Panc1 (cell line): ENCODE measurements around the gene EBLN2. TPM values are rescaled to one million over a fixed set of nuclear protein-coding genes. Genes with fewer than 3 reads are reported as not detected.

Experiments
- ATAC-seq: fragments of 200-7000 bp; cut with Tn5 transposase; 2 replicates; pipeline ENCODE4 v1.9.1; 2020; ENCODE audit warnings: mild to moderate bottlenecking, moderate library complexity
- BruUV-seq: library from RNA; stranded (reverse); fragments of 400-500 nt; replicated peaks from 2 replicates; lab custom pipeline; 2021; lab: Mats Ljungman, UMichigan
- CTCF ChIA-PET: fragments of 300-600 bp; sonication (Branson Sonifier 250); formaldehyde crosslinking; loops from one replicate; lab custom pipeline; 2022; ENCODE audit warnings: antibody characterized with exemption; lab: Charles Lee
- POLR2A ChIA-PET: fragments of 300-600 bp; sonication (Branson Sonifier 250); formaldehyde crosslinking; loops from one replicate; lab custom pipeline; 2022; ENCODE audit warnings: antibody characterized with exemption; lab: Charles Lee
- DNase-seq: peaks from one replicate; pipeline ENCODE4 v3.0.0-alpha.2; 2010; ENCODE audit warnings: low read depth, low spot score
- H3K27ac ChIP-seq: 2 replicates; pipeline ENCODE4 v1.5.1; 2011; ENCODE audit warnings: mild to moderate bottlenecking, low read length, inconsistent platforms
- H3K27me3 ChIP-seq: fragments of 200-500 bp; sonication (Bioruptor generic); 2 replicates; pipeline ENCODE4 v1.6.0; 2014; ENCODE audit warnings: low read length, inconsistent platforms; ENCODE audit not compliant: control insufficient read depth, insufficient read depth
- H3K36me3 ChIP-seq: fragments of 200-500 bp; sonication (Bioruptor generic); 2 replicates; pipeline ENCODE4 v1.5.1; 2014; ENCODE audit warnings: inconsistent platforms, mild to moderate bottlenecking, low read length, moderate library complexity; ENCODE audit not compliant: control insufficient read depth, insufficient read depth
- H3K4me1 ChIP-seq: 2 replicates; pipeline ENCODE4 v1.5.1; 2011; ENCODE audit warnings: inconsistent platforms, mild to moderate bottlenecking, low read length, moderate library complexity; ENCODE audit not compliant: control insufficient read depth, insufficient read depth
- H3K4me3 ChIP-seq, 2 experiments: 2 replicates each; pipeline ENCODE4 v1.5.1; 2011 to 2012; ENCODE audit warnings: low read depth in 2 of 2, low read length in 2 of 2, mild to moderate bottlenecking in 2 of 2, inconsistent platforms in 1 of 2, moderate library complexity in 1 of 2
- H3K9me3 ChIP-seq: fragments of 200-500 bp; sonication (Bioruptor generic); 2 replicates; pipeline ENCODE4 v1.5.1; 2014; ENCODE audit warnings: low read depth, mild to moderate bottlenecking, inconsistent platforms, low read length, moderate library complexity; ENCODE audit not compliant: control insufficient read depth, insufficient read depth
- CTCF ChIP-seq: fragments of 450-650 bp; IDR thresholded peaks from 2 replicates; pipeline ENCODE4 v1.5.1; 2017; ENCODE audit warnings: mild to moderate bottlenecking
- POLR2AphosphoS5 ChIP-seq: IDR thresholded peaks from 2 replicates; pipeline ENCODE4 v1.6.1; 2012; ENCODE audit warnings: mild to moderate bottlenecking, low read depth, low read length, moderate library complexity
- REST ChIP-seq, 2 experiments: IDR thresholded peaks; 2 replicates each; pipeline ENCODE4 v1.6.1; 2011 to 2012; ENCODE audit warnings: low read depth in 2 of 2, control low read depth in 1 of 2, low read length in 1 of 2, mild to moderate bottlenecking in 1 of 2, moderate library complexity in 1 of 2; ENCODE audit not compliant: insufficient read depth in 1 of 2
- SIN3A ChIP-seq: IDR thresholded peaks from 2 replicates; pipeline ENCODE4 v1.6.1; 2012; ENCODE audit warnings: low read depth, mild to moderate bottlenecking, low read length, moderate library complexity, borderline replicate concordance; ENCODE audit not compliant: insufficient read depth
- TCF7L2 ChIP-seq: IDR thresholded peaks from 2 replicates; pipeline ENCODE4 v1.6.1; 2011; ENCODE audit warnings: mild to moderate bottlenecking, low read depth, low read length, inconsistent platforms
- in situ Hi-C: cut with HindIII; loops from 2 replicates; pipeline ENCODE4 v1.10.0; 2016; ENCODE audit warnings: low sequenced_read_pairs, low pct_unique_long_range_greater_than_20kb
- intact Hi-C: fragments of 100-400 bp; cut with micrococcal nuclease; formaldehyde crosslinking; loops from one replicate; pipeline ENCODE4 v1.10.0; 2022; ENCODE audit not compliant: unreplicated experiment
- total RNA-seq: library from RNA; stranded (reverse); gene quantifications from one replicate; pipeline ENCODE4 v1.2.1, GENCODE V29; 2021; ENCODE audit not compliant: unreplicated experiment

Gene EBLN2
- total RNA-seq, 1 experiment from 2014 or later = 1.9 TPM

- Histone ChIP-seq H3K4me3 (no peak overlapping the region), H3K36me3 (no peaks in the 10 kb centered on the region; the same call in 1 of the 2 replicates), H3K4me1 (no peaks in the 10 kb centered on the region), H3K9me3 (no peaks in the 10 kb centered on the region), H3K27me3 (no peaks in the 10 kb centered on the region), H3K27ac (no peak overlapping the region)
- ChIA-PET POLR2A (no interaction called here), CTCF (no interaction called here)
- no peak for DNase-seq
- in situ Hi-C loops = no loop called here
- no TSS peak for BruUV-seq
- TF ChIP-seq POLR2AphosphoS5 = no peak
- TF ChIP-seq TCF7L2 = no peak
- no peak for TF ChIP-seq CTCF
- TF ChIP-seq SIN3A = no peak
- no peak for ATAC-seq
- intact Hi-C loops = no loop called here
Measured at GRCh38 chr3:73072634-73073033, 11.2 kb downstream of the EBLN2 start.

GRCh38 chr3:73073091-73073707 lies 11.7 kb downstream of the EBLN2 start:
- 0 out of 2 replicates have a peak, but pooled peaks have one; percentile 38 for ATAC-seq
- no peak for TF ChIP-seq SIN3A
- no peaks in the 10 kb centered on the region for H3K9me3 ChIP-seq
- no TSS peak for BruUV-seq
- CTCF ChIA-PET = no interaction called here
- intact Hi-C loops (no loop called here), in situ Hi-C loops (no loop called here)
- H3K4me3 ChIP-seq = no peak overlapping the region
- POLR2A ChIA-PET = no interaction called here
- H3K27ac ChIP-seq = no peak overlapping the region
- no peaks in the 10 kb centered on the region for H3K36me3 ChIP-seq
- no peaks in the 10 kb centered on the region for H3K4me1 ChIP-seq
- no peaks in the 10 kb centered on the region for H3K27me3 ChIP-seq
- DNase-seq = no peak

GRCh38 chr3:73074781-73075180 lies 13.3 kb downstream of the EBLN2 start:
- ChIA-PET POLR2A (no interaction called here), CTCF (no interaction called here)
- in situ Hi-C loops = no loop called here
- H3K9me3 ChIP-seq = no peaks in the 10 kb centered on the region
- H3K4me3 ChIP-seq = no peak overlapping the region
- no peaks in the 10 kb centered on the region for H3K4me1 ChIP-seq
- no peak for DNase-seq
- intact Hi-C loops = no loop called here
- ATAC-seq = no peak
- H3K27me3 ChIP-seq = no peaks in the 10 kb centered on the region
- BruUV-seq = no TSS peak
- H3K36me3 ChIP-seq = no peaks in the 10 kb centered on the region
- H3K27ac ChIP-seq = no peak overlapping the region
- no peak for TF ChIP-seq REST (IDR thresholded peaks at IDR 0.05; ENCODE audit: insufficient read depth in 1 of 2, low read depth in 2 of 2, low read length in 1 of 2)
- no peak for TF ChIP-seq SIN3A
- TF ChIP-seq CTCF = no peak
- TF ChIP-seq POLR2AphosphoS5 = no peak
- TF ChIP-seq TCF7L2 = no peak
